Measurements from ENCODE around the gene ECHDC3. TPM values are rescaled to one million over a fixed set of nuclear protein-coding genes. Genes with fewer than 3 reads are reported as not detected.

The ECHDC3 gene
- total and polyA plus RNA-seq, 2 of the 13 experiments (the other 11 are each of a cell fraction or from before 2014, with no cell fraction given), result not detected

DNA sequence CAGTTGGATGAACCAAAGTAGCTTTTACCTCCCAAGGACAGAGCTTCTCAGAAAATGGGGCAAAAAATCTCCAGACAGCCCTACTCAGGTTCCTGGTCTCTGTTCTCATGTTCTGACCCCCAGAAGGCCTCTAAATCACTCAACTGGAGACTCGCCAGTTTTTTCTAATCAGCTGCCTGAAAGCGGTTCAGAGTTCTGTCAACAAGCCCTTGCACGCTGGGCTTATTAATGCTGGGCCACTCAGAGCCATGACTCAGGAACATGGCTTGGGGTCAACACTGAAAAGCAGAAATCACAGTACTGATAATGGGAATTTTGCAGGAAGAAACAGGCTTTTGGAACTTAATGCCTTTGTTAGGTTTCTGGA lies 15.3 kb downstream of the ECHDC3 start (continued):
- TF ChIP-seq, protein P1, sequence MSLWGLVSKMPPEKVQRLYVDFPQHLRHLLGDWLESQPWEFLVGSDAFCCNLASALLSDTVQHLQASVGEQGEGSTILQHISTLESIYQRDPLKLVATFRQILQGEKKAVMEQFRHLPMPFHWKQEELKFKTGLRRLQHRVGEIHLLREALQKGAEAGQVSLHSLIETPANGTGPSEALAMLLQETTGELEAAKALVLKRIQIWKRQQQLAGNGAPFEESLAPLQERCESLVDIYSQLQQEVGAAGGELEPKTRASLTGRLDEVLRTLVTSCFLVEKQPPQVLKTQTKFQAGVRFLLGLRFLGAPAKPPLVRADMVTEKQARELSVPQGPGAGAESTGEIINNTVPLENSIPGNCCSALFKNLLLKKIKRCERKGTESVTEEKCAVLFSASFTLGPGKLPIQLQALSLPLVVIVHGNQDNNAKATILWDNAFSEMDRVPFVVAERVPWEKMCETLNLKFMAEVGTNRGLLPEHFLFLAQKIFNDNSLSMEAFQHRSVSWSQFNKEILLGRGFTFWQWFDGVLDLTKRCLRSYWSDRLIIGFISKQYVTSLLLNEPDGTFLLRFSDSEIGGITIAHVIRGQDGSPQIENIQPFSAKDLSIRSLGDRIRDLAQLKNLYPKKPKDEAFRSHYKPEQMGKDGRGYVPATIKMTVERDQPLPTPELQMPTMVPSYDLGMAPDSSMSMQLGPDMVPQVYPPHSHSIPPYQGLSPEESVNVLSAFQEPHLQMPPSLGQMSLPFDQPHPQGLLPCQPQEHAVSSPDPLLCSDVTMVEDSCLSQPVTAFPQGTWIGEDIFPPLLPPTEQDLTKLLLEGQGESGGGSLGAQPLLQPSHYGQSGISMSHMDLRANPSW (CRISPR knock-in tag; IDR thresholded peaks at IDR 0.05; ENCODE audit: borderline replicate concordance), result peak; percentile 16; the same call in 1 of the 2 replicates
- TF ChIP-seq NR1H2 (CRISPR knock-in tag; IDR thresholded peaks at IDR 0.05; ENCODE audit: borderline replicate concordance, low read depth) (no peak), ZNF777 (CRISPR knock-in tag; IDR thresholded peaks at IDR 0.05) (no peak), SRSF4 (IDR thresholded peaks at IDR 0.05; ENCODE audit: low read depth, low read length, poor library complexity, severe bottlenecking) (no peak), DPF2 (CRISPR knock-in tag; IDR thresholded peaks at IDR 0.05; ENCODE audit: borderline replicate concordance, low read depth) (peak; percentile 71), ZNF501 (CRISPR knock-in tag; IDR thresholded peaks at IDR 0.05) (no peak), RFXAP (CRISPR knock-in tag; IDR thresholded peaks at IDR 0.05; ENCODE audit: borderline replicate concordance) (no peak), ISX (CRISPR knock-in tag; conservative IDR thresholded peaks at IDR 0.05) (no peak), REXO4 (CRISPR knock-in tag; IDR thresholded peaks at IDR 0.05; ENCODE audit: borderline replicate concordance) (no peak), ZNF720 (CRISPR knock-in tag; IDR thresholded peaks at IDR 0.05) (no peak), MXD4 (CRISPR knock-in tag; IDR thresholded peaks at IDR 0.05) (no peak), ATF7-NPFF (CRISPR knock-in tag; IDR thresholded peaks at IDR 0.05; ENCODE audit: low read depth) (no peak), ZNF143 (CRISPR knock-in tag; IDR thresholded peaks at IDR 0.05) (no peak), ZBTB38 (CRISPR knock-in tag; IDR thresholded peaks at IDR 0.05) (no peak), FOXP1 (IDR thresholded peaks at IDR 0.05) (no peak), FOXP1 (CRISPR knock-in tag; IDR thresholded peaks at IDR 0.05) (peak; percentile 42; the same call in 1 of the 2 replicates), KAT2B (IDR thresholded peaks at IDR 0.05; ENCODE audit: borderline replicate concordance, low read depth, low read length) (no peak), NCOA2 (CRISPR knock-in tag; IDR thresholded peaks at IDR 0.05) (no peak), ZNF549 (CRISPR knock-in tag; IDR thresholded peaks at IDR 0.05) (no peak), ZNF572 (CRISPR knock-in tag; IDR thresholded peaks at IDR 0.05) (no peak)
- TF ChIP-seq, protein P2, sequence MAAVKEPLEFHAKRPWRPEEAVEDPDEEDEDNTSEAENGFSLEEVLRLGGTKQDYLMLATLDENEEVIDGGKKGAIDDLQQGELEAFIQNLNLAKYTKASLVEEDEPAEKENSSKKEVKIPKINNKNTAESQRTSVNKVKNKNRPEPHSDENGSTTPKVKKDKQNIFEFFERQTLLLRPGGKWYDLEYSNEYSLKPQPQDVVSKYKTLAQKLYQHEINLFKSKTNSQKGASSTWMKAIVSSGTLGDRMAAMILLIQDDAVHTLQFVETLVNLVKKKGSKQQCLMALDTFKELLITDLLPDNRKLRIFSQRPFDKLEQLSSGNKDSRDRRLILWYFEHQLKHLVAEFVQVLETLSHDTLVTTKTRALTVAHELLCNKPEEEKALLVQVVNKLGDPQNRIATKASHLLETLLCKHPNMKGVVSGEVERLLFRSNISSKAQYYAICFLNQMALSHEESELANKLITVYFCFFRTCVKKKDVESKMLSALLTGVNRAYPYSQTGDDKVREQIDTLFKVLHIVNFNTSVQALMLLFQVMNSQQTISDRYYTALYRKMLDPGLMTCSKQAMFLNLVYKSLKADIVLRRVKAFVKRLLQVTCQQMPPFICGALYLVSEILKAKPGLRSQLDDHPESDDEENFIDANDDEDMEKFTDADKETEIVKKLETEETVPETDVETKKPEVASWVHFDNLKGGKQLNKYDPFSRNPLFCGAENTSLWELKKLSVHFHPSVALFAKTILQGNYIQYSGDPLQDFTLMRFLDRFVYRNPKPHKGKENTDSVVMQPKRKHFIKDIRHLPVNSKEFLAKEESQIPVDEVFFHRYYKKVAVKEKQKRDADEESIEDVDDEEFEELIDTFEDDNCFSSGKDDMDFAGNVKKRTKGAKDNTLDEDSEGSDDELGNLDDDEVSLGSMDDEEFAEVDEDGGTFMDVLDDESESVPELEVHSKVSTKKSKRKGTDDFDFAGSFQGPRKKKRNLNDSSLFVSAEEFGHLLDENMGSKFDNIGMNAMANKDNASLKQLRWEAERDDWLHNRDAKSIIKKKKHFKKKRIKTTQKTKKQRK (IDR thresholded peaks at IDR 0.05; ENCODE audit: low read length), result no peak
- TF ChIP-seq, protein P3, sequence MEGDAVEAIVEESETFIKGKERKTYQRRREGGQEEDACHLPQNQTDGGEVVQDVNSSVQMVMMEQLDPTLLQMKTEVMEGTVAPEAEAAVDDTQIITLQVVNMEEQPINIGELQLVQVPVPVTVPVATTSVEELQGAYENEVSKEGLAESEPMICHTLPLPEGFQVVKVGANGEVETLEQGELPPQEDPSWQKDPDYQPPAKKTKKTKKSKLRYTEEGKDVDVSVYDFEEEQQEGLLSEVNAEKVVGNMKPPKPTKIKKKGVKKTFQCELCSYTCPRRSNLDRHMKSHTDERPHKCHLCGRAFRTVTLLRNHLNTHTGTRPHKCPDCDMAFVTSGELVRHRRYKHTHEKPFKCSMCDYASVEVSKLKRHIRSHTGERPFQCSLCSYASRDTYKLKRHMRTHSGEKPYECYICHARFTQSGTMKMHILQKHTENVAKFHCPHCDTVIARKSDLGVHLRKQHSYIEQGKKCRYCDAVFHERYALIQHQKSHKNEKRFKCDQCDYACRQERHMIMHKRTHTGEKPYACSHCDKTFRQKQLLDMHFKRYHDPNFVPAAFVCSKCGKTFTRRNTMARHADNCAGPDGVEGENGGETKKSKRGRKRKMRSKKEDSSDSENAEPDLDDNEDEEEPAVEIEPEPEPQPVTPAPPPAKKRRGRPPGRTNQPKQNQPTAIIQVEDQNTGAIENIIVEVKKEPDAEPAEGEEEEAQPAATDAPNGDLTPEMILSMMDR (CRISPR knock-in tag; IDR thresholded peaks at IDR 0.05), result no peak
- TF ChIP-seq, protein P4, sequence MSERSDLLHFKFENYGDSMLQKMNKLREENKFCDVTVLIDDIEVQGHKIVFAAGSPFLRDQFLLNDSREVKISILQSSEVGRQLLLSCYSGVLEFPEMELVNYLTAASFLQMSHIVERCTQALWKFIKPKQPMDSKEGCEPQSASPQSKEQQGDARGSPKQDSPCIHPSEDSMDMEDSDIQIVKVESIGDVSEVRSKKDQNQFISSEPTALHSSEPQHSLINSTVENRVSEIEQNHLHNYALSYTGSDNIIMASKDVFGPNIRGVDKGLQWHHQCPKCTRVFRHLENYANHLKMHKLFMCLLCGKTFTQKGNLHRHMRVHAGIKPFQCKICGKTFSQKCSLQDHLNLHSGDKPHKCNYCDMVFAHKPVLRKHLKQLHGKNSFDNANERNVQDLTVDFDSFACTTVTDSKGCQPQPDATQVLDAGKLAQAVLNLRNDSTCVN (CRISPR knock-in tag; IDR thresholded peaks at IDR 0.05; ENCODE audit: borderline replicate concordance), result no peak
- TF ChIP-seq, protein P5, sequence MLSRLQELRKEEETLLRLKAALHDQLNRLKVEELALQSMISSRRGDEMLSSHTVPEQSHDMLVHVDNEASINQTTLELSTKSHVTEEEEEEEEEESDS (CRISPR knock-in tag; IDR thresholded peaks at IDR 0.05; ENCODE audit: borderline replicate concordance), result no peak

Measured in HepG2 (cell line).